HG02938 (cell line): ENCODE data around the gene PRR36.

ENCODE experiments used
- ATAC-seq: cut with Tn5 transposase; IDR thresholded peaks from one replicate; pipeline ENCODE4 v1.9.1; 2021; ENCODE audit warnings: mild to moderate bottlenecking, moderate library complexity; ENCODE audit not compliant: unreplicated experiment

The PRR36 gene

GRCh38 chr19:7846155-7846646 lies 28.0 kb downstream of the PRR36 start:
- ATAC-seq: no peak

- ATAC-seq: no peak
Observed at GRCh38 chr19:7845390-7846154, 28.6 kb downstream of the PRR36 start.

DNA sequence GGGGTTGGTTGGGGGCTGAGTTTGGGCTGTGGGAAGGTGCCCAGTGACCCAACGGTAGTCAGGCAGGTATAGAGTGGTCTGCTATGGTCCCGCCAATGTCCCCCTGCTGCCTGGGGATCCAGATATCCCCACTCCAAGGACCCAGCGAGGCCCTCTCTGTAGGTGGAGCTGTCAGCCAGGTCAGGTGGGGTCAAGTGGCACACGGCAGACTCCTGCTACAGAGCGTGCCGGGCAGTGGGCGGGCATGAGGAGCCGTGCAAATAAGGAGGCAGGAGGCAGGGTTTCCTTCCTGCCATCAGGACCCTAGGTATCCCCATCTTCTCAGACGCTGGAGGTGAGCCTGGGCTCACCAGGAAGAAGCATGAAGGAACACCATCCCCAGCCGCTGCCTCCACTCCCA lies 29.2 kb downstream of the PRR36 start:
- ATAC-seq: no peak

GRCh38 chr19:7844405-7844804 lies 29.8 kb downstream of the PRR36 start:
- no peak for ATAC-seq

DNA sequence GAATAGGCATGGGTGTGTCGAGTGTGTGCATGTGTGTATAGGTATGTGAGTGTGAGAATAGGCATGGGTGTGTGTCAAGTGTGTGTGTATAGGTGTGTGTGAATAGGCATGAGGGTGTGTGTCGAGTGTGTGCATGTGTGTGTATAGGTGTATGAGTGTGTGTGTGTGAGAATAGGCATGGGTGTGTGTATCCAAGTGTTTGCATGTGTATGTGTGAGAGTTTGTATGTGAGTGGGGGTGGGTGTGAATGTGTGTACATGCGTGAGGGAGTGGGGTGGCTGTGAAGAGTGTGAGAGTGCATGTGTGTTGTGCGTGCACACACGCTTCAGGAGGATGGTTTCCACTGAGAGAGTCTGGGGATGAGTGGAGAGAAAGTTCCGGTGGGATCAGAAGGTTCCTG lies 30.7 kb downstream of the PRR36 start:
- no peak for ATAC-seq

DNA sequence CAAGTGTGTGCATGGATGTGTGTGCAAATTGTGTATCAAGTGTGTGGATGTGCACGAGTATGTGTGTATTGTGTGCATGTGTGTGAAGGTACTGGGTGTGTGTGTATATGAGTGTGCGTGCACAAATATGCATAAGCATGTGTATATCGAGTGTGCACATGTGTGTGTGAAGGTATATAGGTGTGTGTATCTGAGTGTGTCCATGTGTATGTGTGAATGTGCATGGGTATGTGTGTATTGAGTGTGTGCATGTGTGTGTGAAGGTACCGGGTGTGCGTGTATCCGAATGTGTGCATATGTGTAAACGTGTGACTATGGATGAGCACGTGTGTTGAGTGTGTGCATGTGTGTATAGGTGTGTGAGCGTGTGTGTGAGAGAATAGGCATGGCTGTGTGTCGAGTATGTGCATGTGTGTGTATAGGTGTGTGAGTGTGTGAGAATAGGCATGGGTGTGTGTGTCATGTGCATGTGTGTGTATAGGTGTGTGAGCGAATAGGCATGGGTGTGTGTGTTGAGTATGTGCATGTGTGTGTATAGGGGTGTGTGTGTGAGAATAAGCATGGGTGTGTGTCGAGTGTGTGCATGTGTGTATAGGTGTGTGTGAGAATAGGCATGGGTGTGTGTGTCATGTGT lies 31.4 kb downstream of the PRR36 start:
- ATAC-seq: no peak

DNA sequence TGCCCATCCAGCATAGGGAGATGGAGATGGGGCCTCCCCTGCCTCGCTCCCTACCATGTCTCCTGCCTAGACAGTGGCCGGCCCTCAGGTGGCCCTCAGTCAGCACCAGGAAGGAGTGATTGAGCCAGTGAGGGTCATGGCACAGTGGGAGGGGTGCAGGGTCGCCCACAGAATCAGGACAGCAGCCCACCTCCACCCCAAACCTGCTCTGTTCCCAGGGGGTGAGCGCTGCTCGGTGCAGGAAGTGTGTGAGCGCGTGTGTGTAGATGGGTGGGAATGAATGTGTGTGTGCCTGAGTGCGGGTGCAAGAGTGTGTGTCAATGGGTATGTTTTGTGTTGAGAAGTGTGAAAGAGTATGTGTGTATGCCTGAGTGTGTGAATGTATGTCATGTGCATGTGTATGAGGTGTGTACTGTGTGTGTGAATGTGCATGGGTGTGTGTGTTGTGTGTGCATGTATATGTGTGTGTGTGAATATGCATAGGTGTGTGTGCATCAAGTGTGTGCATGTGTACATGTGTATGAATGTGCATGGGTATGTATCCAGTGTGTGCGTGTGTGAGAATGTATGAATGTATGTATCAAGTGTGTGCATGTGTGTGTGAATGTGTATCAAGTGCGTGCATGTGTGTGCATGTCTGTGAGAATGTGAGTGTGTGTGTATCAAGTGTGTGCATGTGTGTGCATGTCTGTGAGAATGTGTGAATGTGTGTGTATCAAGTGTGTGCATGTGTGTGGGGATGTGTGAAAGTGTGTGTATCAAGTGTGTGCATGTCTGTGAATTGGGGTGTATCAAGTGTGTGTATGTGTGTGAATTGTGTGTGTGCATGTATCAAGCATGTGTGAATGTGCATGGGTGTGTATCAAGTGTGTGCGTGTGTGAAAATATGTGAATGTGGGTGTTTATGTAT lies 32.2 kb downstream of the PRR36 start:
- ATAC-seq: no peak

- ATAC-seq: no peak
Observed at GRCh38 chr19:7840629-7841028, 33.6 kb downstream of the PRR36 start.

GRCh38 chr19:7839476-7839875 lies 34.7 kb downstream of the PRR36 start:
- no peak for ATAC-seq

GRCh38 chr19:7833225-7834099 lies 40.7 kb downstream of the PRR36 start:
- no peak for ATAC-seq

GRCh38 chr19:7832781-7833180 lies 41.4 kb downstream of the PRR36 start:
- no peak for ATAC-seq

GRCh38 chr19:7832009-7832408 lies 42.2 kb downstream of the PRR36 start:
- ATAC-seq: no peak

GRCh38 chr19:7831452-7831851 lies 42.7 kb downstream of the PRR36 start:
- ATAC-seq: no peak

DNA sequence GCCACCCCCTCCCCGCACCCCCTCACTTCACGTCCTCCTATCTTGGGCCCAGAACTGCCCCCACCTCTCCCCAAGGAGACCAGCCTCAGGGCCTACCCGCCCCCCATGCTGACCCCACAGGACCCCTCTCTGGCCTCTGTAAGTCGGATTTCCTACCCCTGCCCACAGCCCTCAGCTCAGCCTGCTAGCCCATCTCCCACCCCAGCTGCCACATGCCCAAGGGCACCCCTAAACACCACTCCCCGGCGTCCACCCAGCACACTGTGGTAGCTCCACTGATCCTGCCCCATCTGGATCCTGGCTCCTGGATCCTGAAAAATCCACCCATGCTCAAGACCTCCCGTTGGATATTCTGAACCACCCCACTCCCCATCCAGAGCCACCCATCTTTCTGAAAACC lies 43.4 kb downstream of the PRR36 start:
- no peak for ATAC-seq

DNA sequence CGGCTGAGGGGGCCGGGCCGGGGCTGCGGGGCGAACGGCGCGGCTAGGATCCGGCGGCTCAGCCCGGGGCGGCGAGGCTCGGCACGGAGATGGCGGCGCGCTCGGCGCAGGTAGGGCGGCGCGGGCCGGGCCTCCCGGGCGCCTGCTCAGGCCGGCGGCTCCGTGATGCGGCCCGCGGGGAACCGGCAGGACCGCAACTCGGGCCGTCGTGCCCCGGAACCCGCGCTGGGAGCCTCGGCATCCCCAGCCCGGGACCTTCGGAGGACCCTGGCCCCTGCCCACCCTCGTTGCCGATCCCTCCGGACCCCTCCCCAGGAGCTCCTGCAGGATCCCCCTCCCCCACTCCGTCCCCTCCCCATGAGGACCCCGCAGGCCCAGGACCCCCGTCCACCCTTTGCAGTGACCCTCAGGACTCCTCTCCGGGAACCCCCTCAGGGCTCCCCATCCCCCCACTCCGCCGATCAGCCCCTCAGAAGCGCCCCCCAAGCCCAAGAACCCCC lies 43.9 kb downstream of the PRR36 start:
- peak; percentile 1 for ATAC-seq

DNA sequence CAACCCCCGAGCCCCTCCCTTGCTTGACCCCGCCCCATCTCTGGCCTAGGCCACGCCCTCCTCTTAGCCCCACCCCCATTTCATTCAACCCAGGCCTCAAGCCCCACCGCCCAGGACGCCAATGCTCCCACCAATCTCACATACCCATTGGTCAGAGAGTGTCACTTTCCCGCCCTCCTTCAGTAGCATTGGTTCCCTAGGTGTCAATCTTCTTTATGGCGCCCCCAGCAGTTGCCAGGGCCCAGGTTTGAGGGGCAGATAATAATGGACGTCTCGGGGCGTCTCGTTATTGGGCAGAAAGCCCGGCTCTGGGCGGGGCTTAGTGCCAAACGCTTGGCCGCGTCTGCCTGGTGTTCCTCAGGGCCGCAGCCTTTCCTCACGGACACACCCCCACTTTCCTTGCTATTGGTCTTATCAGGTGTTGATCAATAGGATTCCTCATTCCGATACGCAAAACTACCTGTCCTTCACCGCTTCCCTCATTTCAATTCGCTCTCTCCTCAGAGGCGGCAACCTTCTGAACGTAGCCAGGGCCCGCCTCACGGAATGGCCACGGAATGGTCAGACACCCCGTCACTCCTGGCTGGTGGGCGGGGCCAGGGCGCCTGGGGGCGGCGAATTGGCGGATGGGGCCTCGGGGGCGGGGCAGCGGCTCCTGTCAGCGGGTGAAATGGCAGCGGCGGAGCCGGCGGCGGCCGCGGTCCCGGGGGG lies 44.5 kb downstream of the PRR36 start, which contains the start of gene EVI5L:
Gene EVI5L, plus strand, starts transcription at position 658 of the 711 bp plus-strand sequence. CDS start 16,325 bp downstream, outside the sequence.
- ATAC-seq: peak; percentile 89

- no peak for ATAC-seq
Observed at GRCh38 chr19:7829166-7829520, 45.0 kb downstream of the PRR36 start.

DNA sequence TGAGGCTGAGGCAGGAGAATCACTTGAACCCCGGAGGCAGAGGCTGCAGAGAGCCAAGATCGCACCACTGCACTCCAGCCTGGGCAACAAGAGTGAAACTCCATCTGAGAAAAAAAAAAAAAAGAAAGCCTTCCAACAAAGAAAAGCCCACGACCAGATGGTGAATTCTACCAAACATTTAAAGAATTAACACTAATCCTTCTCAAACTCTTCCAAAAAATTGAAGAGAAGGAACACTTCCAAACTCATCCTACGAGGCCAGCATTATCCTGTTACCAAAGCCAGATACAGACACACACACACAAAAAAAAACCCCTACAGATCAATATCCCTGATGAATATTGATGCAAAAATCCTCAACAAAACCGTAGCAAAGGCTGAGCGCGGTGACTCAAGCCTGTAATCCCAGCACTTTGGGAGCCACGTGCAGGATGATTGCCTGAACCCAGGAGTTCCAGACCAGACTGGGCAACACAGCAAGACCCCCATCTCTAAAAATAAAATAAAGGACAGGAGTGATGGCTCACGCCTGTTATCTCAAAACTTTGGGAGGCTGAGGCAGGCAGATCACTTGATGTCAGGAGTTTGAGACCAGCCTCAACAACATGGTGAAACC lies 50.4 kb downstream of the PRR36 start:
- no peak for ATAC-seq

DNA sequence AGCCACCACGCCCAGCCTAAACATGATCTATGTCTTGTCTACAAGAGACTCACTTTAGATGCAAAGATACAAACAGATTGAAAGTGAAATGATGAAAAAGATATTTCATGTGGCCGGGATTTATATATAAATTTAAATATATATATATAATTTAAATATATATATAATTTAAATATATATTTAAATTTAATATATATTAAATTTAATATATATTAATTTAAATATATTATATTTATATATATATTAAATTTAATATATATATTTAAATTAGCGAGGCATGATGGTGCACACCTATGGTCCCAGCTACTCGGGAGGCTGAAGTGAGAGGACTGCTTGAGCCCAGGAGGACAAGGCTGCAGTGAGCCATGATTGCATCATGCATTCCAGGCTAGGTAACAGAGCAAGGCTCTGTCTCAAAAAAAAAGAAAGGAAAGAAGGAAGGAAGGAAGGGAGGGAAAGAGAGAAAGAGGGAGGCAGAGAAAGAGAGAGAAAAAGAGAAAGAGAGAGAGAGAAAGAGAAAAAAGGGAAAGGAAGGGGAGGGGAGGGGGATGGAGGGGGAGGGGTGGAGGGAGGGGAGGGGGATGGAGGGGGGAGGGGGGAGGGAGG lies 51.2 kb downstream of the PRR36 start:
- ATAC-seq: no peak
